HUES6 (cell line): Measurements from ENCODE around the gene MEGF6.

ENCODE experiments used
- H3K27ac ChIP-seq: 2 replicates; pipeline ENCODE4 v1.7.0; 2013; ENCODE audit warnings: low read depth, mild to moderate bottlenecking, low read length, inconsistent platforms
- H3K27me3 ChIP-seq: 2 replicates; pipeline ENCODE4 v1.6.1; 2013; ENCODE audit warnings: low read length; ENCODE audit not compliant: control insufficient read depth, insufficient read depth
- H3K36me3 ChIP-seq: 2 replicates; pipeline ENCODE4 v1.6.1; 2013; ENCODE audit warnings: low read length; ENCODE audit not compliant: control insufficient read depth, insufficient read depth
- H3K4me1 ChIP-seq: 2 replicates; pipeline ENCODE4 v1.6.1; 2013; ENCODE audit warnings: low read length; ENCODE audit not compliant: control insufficient read depth, insufficient read depth
- H3K4me3 ChIP-seq: 2 replicates; pipeline ENCODE4 v1.5.1; 2013; ENCODE audit warnings: low read depth, low read length
- H3K9ac ChIP-seq: one replicate; pipeline ENCODE4 v1.6.1; 2013; ENCODE audit warnings: mild to moderate bottlenecking, low read length
- H3K9me3 ChIP-seq: 2 replicates; pipeline ENCODE4 v1.6.1; 2013; ENCODE audit warnings: low read depth, low read length; ENCODE audit not compliant: control insufficient read depth, insufficient read depth

Gene MEGF6

DNA sequence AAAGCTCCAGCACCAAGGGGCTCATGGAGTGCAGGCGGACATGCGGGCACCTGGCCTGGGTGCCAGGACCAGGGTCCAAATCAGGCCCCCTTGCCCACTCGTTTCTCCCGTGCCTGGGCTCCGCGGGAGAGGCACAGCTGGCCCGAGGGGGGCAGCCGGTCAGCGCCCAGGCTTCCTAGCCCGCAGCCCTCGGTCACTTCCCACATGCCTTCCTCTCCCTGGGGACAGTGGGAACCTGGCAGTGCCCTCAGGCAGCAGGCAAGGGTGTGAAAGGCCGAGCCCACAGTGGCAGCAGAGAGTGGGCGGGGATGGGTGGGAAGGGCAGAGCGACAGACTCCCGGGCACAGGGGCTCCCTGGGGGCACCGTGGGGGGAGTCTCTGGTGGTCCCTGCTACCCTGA is 69.8 kb downstream of the MEGF6 start:
- peaks cover 31% of the 10 kb centered on the region for H3K4me1 ChIP-seq
- no peak overlapping the region for H3K27ac ChIP-seq
- H3K36me3 ChIP-seq = no peaks in the 10 kb centered on the region
- H3K27me3 ChIP-seq = peaks cover 9% of the 10 kb centered on the region; the same call in 1 of the 2 replicates
- no peak overlapping the region for H3K9ac ChIP-seq
- no peak overlapping the region for H3K4me3 ChIP-seq
- H3K9me3 ChIP-seq = no peaks in the 10 kb centered on the region

DNA sequence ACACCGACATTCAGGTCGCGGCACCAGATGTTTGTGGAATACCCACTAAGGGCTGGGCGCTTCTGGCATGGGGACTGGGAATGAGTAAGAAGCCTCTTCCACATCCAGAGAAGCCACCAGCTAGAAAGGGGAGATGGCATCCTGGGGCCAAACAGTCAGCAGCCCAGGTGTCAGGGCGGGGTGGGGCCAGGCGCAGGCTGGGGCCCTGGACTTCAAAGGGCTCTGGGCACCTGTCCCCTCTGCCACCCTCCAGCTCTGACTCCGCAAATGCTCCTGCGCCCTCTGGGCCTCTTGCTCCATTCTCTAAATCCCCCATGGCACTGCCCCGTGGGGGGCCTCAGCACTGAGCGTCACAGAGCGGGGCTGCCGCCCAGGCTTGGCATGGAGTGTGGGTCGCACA is 70.4 kb downstream of the MEGF6 start:
- Histone ChIP-seq H3K4me3 (no peak overlapping the region), H3K36me3 (no peaks in the 10 kb centered on the region), H3K27ac (no peak overlapping the region), H3K4me1 (peaks cover 29% of the 10 kb centered on the region), H3K9ac (no peak overlapping the region), H3K27me3 (peaks cover 9% of the 10 kb centered on the region; the same call in 1 of the 2 replicates), H3K9me3 (no peaks in the 10 kb centered on the region)

GRCh38 chr1:3539707-3540425 is 71.4 kb downstream of the MEGF6 start:
- H3K4me1 ChIP-seq = peaks cover 21% of the 10 kb centered on the region
- no peak overlapping the region for H3K4me3 ChIP-seq
- H3K27me3 ChIP-seq = peaks cover 9% of the 10 kb centered on the region; the same call in 1 of the 2 replicates
- no peak overlapping the region for H3K9ac ChIP-seq
- no peaks in the 10 kb centered on the region for H3K9me3 ChIP-seq
- no peak overlapping the region for H3K27ac ChIP-seq
- no peaks in the 10 kb centered on the region for H3K36me3 ChIP-seq

- Histone ChIP-seq H3K9me3 (no peaks in the 10 kb centered on the region), H3K4me1 (no peaks in the 10 kb centered on the region), H3K27ac (no peak overlapping the region), H3K9ac (no peak overlapping the region), H3K36me3 (no peaks in the 10 kb centered on the region), H3K27me3 (peaks cover 8% of the 10 kb centered on the region; the same call in 1 of the 2 replicates), H3K4me3 (no peak overlapping the region)
Observed at GRCh38 chr1:3537359-3537758, 73.9 kb downstream of the MEGF6 start.

DNA sequence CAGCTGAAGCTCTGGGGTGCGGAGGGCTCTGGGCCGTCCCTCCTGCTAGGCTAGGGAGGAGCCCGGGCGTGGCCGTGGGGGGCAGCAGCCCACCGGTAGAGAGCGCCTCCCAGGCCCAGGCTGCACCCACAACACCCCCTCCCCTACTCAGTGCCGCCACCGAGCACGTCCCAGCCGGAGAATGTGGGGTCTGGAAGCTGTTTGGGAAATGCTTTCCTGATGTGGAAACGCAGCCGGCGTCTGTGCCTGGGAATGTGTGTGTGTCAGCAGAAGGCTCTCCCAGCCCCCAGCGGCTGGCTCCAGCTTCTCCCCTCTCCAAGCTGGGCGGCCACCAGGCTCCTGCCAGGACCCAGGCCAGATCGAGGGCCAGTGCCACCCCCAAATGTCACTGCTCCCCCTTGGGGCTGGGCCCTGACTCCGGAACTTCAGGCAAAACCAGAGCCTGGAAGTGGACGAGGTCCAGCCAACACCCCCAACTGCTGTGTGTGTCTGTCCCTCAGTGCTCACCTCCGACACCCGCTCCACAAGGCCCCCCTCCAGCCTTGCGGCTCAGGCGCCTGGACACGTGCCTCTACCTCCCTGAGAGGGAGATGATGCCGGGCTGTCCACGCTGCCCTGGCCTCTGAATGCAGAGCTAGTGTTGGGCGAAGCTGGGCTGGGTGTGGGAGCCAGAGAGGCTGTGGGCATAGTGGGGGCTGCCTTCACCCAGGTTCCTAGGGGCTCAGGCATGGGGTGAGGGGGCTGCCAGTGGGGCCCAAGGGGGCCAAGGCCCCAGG is 74.7 kb downstream of the MEGF6 start:
- H3K36me3 ChIP-seq = no peaks in the 10 kb centered on the region
- no peak overlapping the region for H3K9ac ChIP-seq
- peaks cover 14% of the 10 kb centered on the region; the same call in 1 of the 2 replicates for H3K27me3 ChIP-seq
- no peak overlapping the region for H3K27ac ChIP-seq
- H3K4me3 ChIP-seq = no peak overlapping the region
- H3K9me3 ChIP-seq = no peaks in the 10 kb centered on the region
- peaks cover 5% of the 10 kb centered on the region; the same call in 1 of the 2 replicates for H3K4me1 ChIP-seq

GRCh38 chr1:3535732-3536131 is 75.6 kb downstream of the MEGF6 start:
- Histone ChIP-seq H3K4me1 (peaks cover 7% of the 10 kb centered on the region), H3K27ac (no peak overlapping the region), H3K4me3 (no peak overlapping the region), H3K9ac (no peak overlapping the region), H3K36me3 (no peaks in the 10 kb centered on the region), H3K9me3 (no peaks in the 10 kb centered on the region), H3K27me3 (peaks cover 15% of the 10 kb centered on the region; the same call in 1 of the 2 replicates)

DNA sequence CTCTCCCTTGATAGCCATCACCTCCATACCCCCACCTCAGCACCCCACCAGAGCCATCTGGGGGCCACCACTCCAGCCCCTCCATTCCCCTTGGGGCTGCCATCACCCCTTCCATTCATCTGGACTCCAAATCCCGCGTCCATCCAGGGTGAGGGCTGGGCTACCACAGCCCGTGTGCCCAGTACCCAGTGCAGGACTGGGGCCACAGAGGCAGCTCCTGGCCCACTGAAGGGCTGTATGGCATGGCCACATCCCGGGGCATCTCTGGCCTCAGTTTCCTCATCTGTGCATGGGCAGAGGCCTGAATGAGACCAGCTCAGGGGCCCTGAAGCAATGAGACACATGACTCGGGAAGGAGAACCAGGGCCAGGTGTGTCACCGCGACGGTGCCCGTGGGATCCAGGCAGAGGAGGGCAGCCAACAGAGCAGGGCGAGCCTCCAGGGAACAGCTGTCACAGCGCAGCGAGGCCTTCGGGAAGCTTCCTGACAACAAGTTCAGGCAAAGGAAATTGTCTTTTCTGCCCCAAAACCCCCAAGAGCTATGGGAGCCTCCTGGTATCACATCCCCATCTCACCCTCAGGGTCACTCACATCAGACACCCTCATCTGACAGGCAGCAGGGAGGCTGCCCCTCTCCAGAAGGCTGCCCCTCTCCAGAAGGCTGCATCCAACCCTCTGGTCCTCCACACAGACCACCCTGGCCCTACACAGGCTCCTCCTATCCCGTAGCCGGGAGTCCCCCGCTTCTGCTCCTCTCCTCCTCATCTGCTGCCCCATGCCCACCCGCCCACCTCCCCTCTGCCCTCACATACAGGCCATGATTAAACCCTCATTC is 76.3 kb downstream of the MEGF6 start:
- Histone ChIP-seq H3K9ac (no peak overlapping the region), H3K27me3 (peaks cover 22% of the 10 kb centered on the region), H3K4me1 (peaks cover 14% of the 10 kb centered on the region), H3K36me3 (no peaks in the 10 kb centered on the region), H3K9me3 (no peaks in the 10 kb centered on the region), H3K27ac (no peak overlapping the region), H3K4me3 (no peak overlapping the region)

GRCh38 chr1:3533067-3534048 is 78.0 kb downstream of the MEGF6 start:
- Histone ChIP-seq H3K9me3 (no peaks in the 10 kb centered on the region), H3K4me3 (no peak overlapping the region), H3K9ac (no peak overlapping the region), H3K27me3 (peaks cover 33% of the 10 kb centered on the region), H3K4me1 (peaks cover 15% of the 10 kb centered on the region), H3K36me3 (no peaks in the 10 kb centered on the region), H3K27ac (no peak overlapping the region)

- peaks cover 15% of the 10 kb centered on the region for H3K4me1 ChIP-seq
- no peak overlapping the region for H3K27ac ChIP-seq
- no peaks in the 10 kb centered on the region for H3K9me3 ChIP-seq
- H3K4me3 ChIP-seq = no peak overlapping the region; the same call in 1 of the 2 replicates
- H3K36me3 ChIP-seq = no peaks in the 10 kb centered on the region
- H3K9ac ChIP-seq = no peak overlapping the region
- H3K27me3 ChIP-seq = peaks cover 33% of the 10 kb centered on the region
Observed at GRCh38 chr1:3531928-3532327, 79.4 kb downstream of the MEGF6 start.
